ENCODE measurements around the gene MNT.

The MNT gene

GRCh38 chr17:2395258-2396181 lies 5.3 kb downstream of the MNT start:
- DNase-seq = no peak

- DNase-seq = no peak
Observed at GRCh38 chr17:2394775-2395201, 6.1 kb downstream of the MNT start.

- DNase-seq = no peak
Observed at GRCh38 chr17:2393954-2394749, 6.7 kb downstream of the MNT start.

- DNase-seq = peak; percentile 70
Observed at GRCh38 chr17:2393174-2393953, 7.5 kb downstream of the MNT start.

GRCh38 chr17:2392252-2393173 lies 8.3 kb downstream of the MNT start:
- peak; percentile 73 for DNase-seq

- DNase-seq = no peak
Observed at GRCh38 chr17:2391597-2392251, 9.1 kb downstream of the MNT start.

GRCh38 chr17:2390199-2390836 lies 10.5 kb downstream of the MNT start:
- DNase-seq = no peak

- no peak for DNase-seq
Observed at GRCh38 chr17:2388683-2389055, 12.2 kb downstream of the MNT start.

GRCh38 chr17:2388020-2388682 lies 12.7 kb downstream of the MNT start:
- no peak for DNase-seq

- no peak for DNase-seq
Observed at GRCh38 chr17:2387086-2388019, 13.5 kb downstream of the MNT start.

GRCh38 chr17:2386400-2387085 lies 14.3 kb downstream of the MNT start:
- no peak for DNase-seq

GRCh38 chr17:2385240-2386210 lies 15.3 kb downstream of the MNT start:
- DNase-seq = no peak

GRCh38 chr17:2384439-2385127 lies 16.3 kb downstream of the MNT start:
- DNase-seq = no peak

- no peak for DNase-seq
Observed at GRCh38 chr17:2383628-2384167, 17.2 kb downstream of the MNT start.

GRCh38 chr17:2380950-2381649 lies 19.8 kb downstream of the MNT start:
- DNase-seq = no peak
